HepG2 (cell line): ENCODE measurements around the gene ACTN4. TPM values are rescaled to one million over a fixed set of nuclear protein-coding genes. Genes with fewer than 3 reads are reported as not detected.
A peak's percentile ranks its signal among the peaks of the same experiment; 100 is the strongest.

Experiments used
- AGO2 ChIP-seq: fragments of 200-400 bp; formaldehyde crosslinking; optimal IDR thresholded peaks from 2 replicates; pipeline ENCODE3; 2017; ENCODE audit warnings: mild to moderate bottlenecking, low read depth, low read length, moderate library complexity
- BCL6 ChIP-seq: IDR thresholded peaks from 2 replicates; pipeline ENCODE4 v1.6.1; 2016; ENCODE audit warnings: missing genetic modification reagents, missing compliant biosample characterization
- BRD4 ChIP-seq: sonication (generic); formaldehyde crosslinking; IDR thresholded peaks from 2 replicates; pipeline ENCODE4 v1.4.0; 2020; ENCODE audit warnings: missing genetic modification reagents
- HOXA3 ChIP-seq: sonication (generic); formaldehyde crosslinking; IDR thresholded peaks from 2 replicates; pipeline ENCODE4 v1.5.0; 2020; ENCODE audit warnings: missing genetic modification reagents
- RNF2 ChIP-seq: fragments of 450-650 bp; conservative IDR thresholded peaks from 2 replicates; pipeline ENCODE4 v1.6.1; 2016; ENCODE audit warnings: low read depth
- TOPORS ChIP-seq: sonication (generic); formaldehyde crosslinking; IDR thresholded peaks from 2 replicates; pipeline ENCODE4 v1.8.0; 2023; ENCODE audit warnings: mild to moderate bottlenecking, missing genetic modification reagents
- ZNF260 ChIP-seq: sonication (generic); formaldehyde crosslinking; IDR thresholded peaks from 2 replicates; pipeline ENCODE4 v1.4.0; 2020; ENCODE audit warnings: missing genetic modification reagents, low read depth, mild to moderate bottlenecking, borderline replicate concordance
- ZNF382 ChIP-seq: sonication (generic); formaldehyde crosslinking; IDR thresholded peaks from 2 replicates; pipeline ENCODE4 v1.5.0; 2020; ENCODE audit warnings: missing genetic modification reagents, mild to moderate bottlenecking, borderline replicate concordance
- ZNF530 ChIP-seq: sonication (generic); formaldehyde crosslinking; IDR thresholded peaks from 2 replicates; pipeline ENCODE4 v1.5.0; 2020; ENCODE audit warnings: low read depth, mild to moderate bottlenecking, missing genetic modification reagents
- ZNF546 ChIP-seq: sonication (generic); formaldehyde crosslinking; conservative IDR thresholded peaks from 2 replicates; pipeline ENCODE4 v1.8.1; 2023; ENCODE audit warnings: mild to moderate bottlenecking, missing genetic modification reagents
- ZNF562 ChIP-seq: sonication (generic); formaldehyde crosslinking; IDR thresholded peaks from 2 replicates; pipeline ENCODE4 v1.8.0; 2022; ENCODE audit warnings: missing genetic modification reagents, borderline replicate concordance
- polyA plus RNA-seq, 8 experiments: library from polyadenylated mRNA; depleted of rRNA in 3 of 8; stranded (reverse) in 7 of 8; unstranded in 1 of 8; fragments of >200 nt; fragmentation: Illumina TruSeq in 4 of 8; extraction: Trizol in 4 of 8; gene quantifications; 2 replicates each; pipeline versions ENCODE4 v1.2.1 to v1.2.3, GENCODE V29; 2011 to 2016; ENCODE audit warnings: low read depth in 4 of 8, missing spikeins in 1 of 8, mixed read lengths in 1 of 8; ENCODE audit not compliant: insufficient read depth in 1 of 8
- total RNA-seq, 5 experiments: library from RNA; depleted of rRNA; stranded (reverse); fragments of >200 nt; fragmentation: Illumina TruSeq; extraction: Trizol; gene quantifications; 2 replicates each; pipeline ENCODE4 v1.2.3, GENCODE V29; 2016; ENCODE audit warnings: low read depth in 1 of 5
- TF ChIP-seq, protein P1 (sequence below): sonication (generic); formaldehyde crosslinking; IDR thresholded peaks from 2 replicates; pipeline ENCODE4 v1.4.0; 2020; ENCODE audit warnings: low read depth, missing genetic modification reagents
- TF ChIP-seq, protein P2 (sequence below): sonication (generic); formaldehyde crosslinking; IDR thresholded peaks from 2 replicates; pipeline ENCODE4 v1.9.0; 2021; ENCODE audit warnings: missing genetic modification reagents, borderline replicate concordance
- TF ChIP-seq, protein P3 (sequence below): sonication (generic); formaldehyde crosslinking; IDR thresholded peaks from 2 replicates; pipeline ENCODE4 v1.5.1; 2020; ENCODE audit warnings: missing genetic modification reagents, mild to moderate bottlenecking, borderline replicate concordance
- TF ChIP-seq, protein P4 (sequence below): sonication (generic); formaldehyde crosslinking; IDR thresholded peaks from 2 replicates; pipeline ENCODE4 v1.5.0; 2020; ENCODE audit warnings: mild to moderate bottlenecking, missing genetic modification reagents, borderline replicate concordance

The ACTN4 gene
- total and polyA plus RNA-seq, 2 of the 13 experiments (the other 11 are each of a cell fraction or from before 2014, with no cell fraction given) = 171 to 192 TPM

DNA sequence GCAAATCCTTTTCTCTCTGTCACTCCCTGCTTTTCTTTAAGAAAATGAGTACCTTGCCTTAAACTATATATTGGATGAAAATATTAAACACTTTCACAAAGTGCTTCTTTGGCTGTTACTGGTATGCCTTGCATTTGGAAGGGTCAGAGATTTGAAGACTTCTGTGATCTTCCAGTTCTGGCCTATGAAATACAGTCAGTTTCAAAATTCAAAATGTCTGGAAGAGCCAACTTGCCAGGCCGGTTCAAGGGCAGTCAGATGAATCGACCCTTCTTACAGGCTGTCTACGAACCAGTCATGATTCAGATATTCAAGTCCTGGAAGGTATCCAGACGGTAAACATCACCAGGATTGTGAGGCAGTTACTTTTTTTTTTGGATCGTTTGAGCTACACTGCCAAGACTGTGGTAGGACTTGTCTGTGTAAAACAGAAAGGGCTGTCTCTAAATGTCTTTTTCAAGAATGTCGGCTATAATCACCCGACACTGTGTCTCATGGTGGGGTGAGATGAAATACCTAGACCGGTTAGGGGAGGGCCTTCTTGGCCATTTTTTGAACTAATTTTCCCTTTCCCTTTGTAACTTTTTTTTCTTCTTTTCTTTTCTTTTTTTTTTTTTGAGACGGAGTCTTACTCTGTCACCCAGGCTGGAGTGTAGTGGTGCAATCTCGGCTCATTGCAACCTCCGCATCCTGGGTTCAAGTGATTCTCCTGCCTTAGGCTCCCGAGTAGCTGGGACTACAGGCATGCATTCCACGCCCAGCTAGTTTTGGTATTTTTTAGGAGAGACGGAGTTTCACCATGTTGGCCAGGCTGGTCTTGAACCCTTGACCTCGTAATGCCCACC lies 11.2 kb downstream of the ACTN4 start (continued):
- TF ChIP-seq, protein P1, sequence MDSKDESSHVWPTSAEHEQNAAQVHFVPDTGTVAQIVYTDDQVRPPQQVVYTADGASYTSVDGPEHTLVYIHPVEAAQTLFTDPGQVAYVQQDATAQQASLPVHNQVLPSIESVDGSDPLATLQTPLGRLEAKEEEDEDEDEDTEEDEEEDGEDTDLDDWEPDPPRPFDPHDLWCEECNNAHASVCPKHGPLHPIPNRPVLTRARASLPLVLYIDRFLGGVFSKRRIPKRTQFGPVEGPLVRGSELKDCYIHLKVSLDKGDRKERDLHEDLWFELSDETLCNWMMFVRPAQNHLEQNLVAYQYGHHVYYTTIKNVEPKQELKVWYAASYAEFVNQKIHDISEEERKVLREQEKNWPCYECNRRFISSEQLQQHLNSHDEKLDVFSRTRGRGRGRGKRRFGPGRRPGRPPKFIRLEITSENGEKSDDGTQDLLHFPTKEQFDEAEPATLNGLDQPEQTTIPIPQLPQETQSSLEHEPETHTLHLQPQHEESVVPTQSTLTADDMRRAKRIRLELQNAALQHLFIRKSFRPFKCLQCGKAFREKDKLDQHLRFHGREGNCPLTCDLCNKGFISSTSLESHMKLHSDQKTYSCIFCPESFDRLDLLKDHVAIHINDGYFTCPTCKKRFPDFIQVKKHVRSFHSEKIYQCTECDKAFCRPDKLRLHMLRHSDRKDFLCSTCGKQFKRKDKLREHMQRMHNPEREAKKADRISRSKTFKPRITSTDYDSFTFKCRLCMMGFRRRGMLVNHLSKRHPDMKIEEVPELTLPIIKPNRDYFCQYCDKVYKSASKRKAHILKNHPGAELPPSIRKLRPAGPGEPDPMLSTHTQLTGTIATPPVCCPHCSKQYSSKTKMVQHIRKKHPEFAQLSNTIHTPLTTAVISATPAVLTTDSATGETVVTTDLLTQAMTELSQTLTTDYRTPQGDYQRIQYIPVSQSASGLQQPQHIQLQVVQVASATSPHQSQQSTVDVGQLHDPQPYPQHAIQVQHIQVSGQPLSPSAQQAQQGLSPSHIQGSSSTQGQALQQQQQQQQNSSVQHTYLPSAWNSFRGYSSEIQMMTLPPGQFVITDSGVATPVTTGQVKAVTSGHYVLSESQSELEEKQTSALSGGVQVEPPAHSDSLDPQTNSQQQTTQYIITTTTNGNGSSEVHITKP (CRISPR knock-in tag) = no peak
- TF ChIP-seq ZNF260 (CRISPR knock-in tag) = no peak
- no peak for TF ChIP-seq TOPORS (CRISPR knock-in tag)
- no peak for TF ChIP-seq HOXA3 (CRISPR knock-in tag)
- TF ChIP-seq RNF2 = no peak
- TF ChIP-seq, protein P2, sequence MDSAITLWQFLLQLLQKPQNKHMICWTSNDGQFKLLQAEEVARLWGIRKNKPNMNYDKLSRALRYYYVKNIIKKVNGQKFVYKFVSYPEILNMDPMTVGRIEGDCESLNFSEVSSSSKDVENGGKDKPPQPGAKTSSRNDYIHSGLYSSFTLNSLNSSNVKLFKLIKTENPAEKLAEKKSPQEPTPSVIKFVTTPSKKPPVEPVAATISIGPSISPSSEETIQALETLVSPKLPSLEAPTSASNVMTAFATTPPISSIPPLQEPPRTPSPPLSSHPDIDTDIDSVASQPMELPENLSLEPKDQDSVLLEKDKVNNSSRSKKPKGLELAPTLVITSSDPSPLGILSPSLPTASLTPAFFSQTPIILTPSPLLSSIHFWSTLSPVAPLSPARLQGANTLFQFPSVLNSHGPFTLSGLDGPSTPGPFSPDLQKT = no peak
- TF ChIP-seq, protein P3, sequence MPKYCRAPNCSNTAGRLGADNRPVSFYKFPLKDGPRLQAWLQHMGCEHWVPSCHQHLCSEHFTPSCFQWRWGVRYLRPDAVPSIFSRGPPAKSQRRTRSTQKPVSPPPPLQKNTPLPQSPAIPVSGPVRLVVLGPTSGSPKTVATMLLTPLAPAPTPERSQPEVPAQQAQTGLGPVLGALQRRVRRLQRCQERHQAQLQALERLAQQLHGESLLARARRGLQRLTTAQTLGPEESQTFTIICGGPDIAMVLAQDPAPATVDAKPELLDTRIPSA = no peak
- no peak for TF ChIP-seq ZNF382
- TF ChIP-seq, protein P4, sequence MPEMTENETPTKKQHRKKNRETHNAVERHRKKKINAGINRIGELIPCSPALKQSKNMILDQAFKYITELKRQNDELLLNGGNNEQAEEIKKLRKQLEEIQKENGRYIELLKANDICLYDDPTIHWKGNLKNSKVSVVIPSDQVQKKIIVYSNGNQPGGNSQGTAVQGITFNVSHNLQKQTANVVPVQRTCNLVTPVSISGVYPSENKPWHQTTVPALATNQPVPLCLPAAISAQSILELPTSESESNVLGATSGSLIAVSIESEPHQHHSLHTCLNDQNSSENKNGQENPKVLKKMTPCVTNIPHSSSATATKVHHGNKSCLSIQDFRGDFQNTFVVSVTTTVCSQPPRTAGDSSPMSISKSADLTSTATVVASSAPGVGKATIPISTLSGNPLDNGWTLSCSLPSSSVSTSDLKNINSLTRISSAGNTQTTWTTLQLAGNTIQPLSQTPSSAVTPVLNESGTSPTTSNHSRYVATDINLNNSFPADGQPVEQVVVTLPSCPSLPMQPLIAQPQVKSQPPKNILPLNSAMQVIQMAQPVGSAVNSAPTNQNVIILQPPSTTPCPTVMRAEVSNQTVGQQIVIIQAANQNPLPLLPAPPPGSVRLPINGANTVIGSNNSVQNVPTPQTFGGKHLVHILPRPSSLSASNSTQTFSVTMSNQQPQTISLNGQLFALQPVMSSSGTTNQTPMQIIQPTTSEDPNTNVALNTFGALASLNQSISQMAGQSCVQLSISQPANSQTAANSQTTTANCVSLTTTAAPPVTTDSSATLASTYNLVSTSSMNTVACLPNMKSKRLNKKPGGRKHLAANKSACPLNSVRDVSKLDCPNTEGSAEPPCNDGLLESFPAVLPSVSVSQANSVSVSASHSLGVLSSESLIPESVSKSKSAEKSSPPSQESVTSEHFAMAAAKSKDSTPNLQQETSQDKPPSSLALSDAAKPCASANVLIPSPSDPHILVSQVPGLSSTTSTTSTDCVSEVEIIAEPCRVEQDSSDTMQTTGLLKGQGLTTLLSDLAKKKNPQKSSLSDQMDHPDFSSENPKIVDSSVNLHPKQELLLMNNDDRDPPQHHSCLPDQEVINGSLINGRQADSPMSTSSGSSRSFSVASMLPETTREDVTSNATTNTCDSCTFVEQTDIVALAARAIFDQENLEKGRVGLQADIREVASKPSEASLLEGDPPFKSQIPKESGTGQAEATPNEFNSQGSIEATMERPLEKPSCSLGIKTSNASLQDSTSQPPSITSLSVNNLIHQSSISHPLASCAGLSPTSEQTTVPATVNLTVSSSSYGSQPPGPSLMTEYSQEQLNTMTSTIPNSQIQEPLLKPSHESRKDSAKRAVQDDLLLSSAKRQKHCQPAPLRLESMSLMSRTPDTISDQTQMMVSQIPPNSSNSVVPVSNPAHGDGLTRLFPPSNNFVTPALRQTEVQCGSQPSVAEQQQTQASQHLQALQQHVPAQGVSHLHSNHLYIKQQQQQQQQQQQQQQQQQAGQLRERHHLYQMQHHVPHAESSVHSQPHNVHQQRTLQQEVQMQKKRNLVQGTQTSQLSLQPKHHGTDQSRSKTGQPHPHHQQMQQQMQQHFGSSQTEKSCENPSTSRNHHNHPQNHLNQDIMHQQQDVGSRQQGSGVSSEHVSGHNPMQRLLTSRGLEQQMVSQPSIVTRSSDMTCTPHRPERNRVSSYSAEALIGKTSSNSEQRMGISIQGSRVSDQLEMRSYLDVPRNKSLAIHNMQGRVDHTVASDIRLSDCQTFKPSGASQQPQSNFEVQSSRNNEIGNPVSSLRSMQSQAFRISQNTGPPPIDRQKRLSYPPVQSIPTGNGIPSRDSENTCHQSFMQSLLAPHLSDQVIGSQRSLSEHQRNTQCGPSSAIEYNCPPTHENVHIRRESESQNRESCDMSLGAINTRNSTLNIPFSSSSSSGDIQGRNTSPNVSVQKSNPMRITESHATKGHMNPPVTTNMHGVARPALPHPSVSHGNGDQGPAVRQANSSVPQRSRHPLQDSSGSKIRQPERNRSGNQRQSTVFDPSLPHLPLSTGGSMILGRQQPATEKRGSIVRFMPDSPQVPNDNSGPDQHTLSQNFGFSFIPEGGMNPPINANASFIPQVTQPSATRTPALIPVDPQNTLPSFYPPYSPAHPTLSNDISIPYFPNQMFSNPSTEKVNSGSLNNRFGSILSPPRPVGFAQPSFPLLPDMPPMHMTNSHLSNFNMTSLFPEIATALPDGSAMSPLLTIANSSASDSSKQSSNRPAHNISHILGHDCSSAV = no peak
- TF ChIP-seq BCL6 (CRISPR knock-in tag) = peak; percentile 96
- no peak for TF ChIP-seq ZNF562 (CRISPR knock-in tag)
- no peak for TF ChIP-seq BRD4 (CRISPR knock-in tag)
- TF ChIP-seq ZNF530 (CRISPR knock-in tag) = no peak
- no peak for TF ChIP-seq AGO2
- TF ChIP-seq ZNF546 (CRISPR knock-in tag) = no peak
